Panc1 (cell line): ENCODE data around the gene MTHFR. TPM values are rescaled to one million over a fixed set of nuclear protein-coding genes. Genes with fewer than 3 reads are reported as not detected.

Experiments
- ATAC-seq: fragments of 200-7000 bp; cut with Tn5 transposase; 2 replicates; pipeline ENCODE4 v1.9.1; 2020; ENCODE audit warnings: mild to moderate bottlenecking, moderate library complexity
- BruUV-seq: library from RNA; stranded (reverse); fragments of 400-500 nt; replicated peaks from 2 replicates; lab custom pipeline; 2021; lab: Mats Ljungman, UMichigan
- CTCF ChIA-PET: fragments of 300-600 bp; sonication (Branson Sonifier 250); formaldehyde crosslinking; loops from one replicate; lab custom pipeline; 2022; ENCODE audit warnings: antibody characterized with exemption; lab: Charles Lee
- POLR2A ChIA-PET: fragments of 300-600 bp; sonication (Branson Sonifier 250); formaldehyde crosslinking; loops from one replicate; lab custom pipeline; 2022; ENCODE audit warnings: antibody characterized with exemption; lab: Charles Lee
- DNase-seq: peaks from one replicate; pipeline ENCODE4 v3.0.0-alpha.2; 2010; ENCODE audit warnings: low read depth, low spot score
- H3K27ac ChIP-seq: 2 replicates; pipeline ENCODE4 v1.5.1; 2011; ENCODE audit warnings: mild to moderate bottlenecking, low read length, inconsistent platforms
- H3K27me3 ChIP-seq: fragments of 200-500 bp; sonication (Bioruptor generic); 2 replicates; pipeline ENCODE4 v1.6.0; 2014; ENCODE audit warnings: low read length, inconsistent platforms; ENCODE audit not compliant: control insufficient read depth, insufficient read depth
- H3K36me3 ChIP-seq: fragments of 200-500 bp; sonication (Bioruptor generic); 2 replicates; pipeline ENCODE4 v1.5.1; 2014; ENCODE audit warnings: inconsistent platforms, mild to moderate bottlenecking, low read length, moderate library complexity; ENCODE audit not compliant: control insufficient read depth, insufficient read depth
- H3K4me1 ChIP-seq: 2 replicates; pipeline ENCODE4 v1.5.1; 2011; ENCODE audit warnings: inconsistent platforms, mild to moderate bottlenecking, low read length, moderate library complexity; ENCODE audit not compliant: control insufficient read depth, insufficient read depth
- H3K4me3 ChIP-seq, 2 experiments: 2 replicates each; pipeline ENCODE4 v1.5.1; 2011 to 2012; ENCODE audit warnings: low read depth in 2 of 2, low read length in 2 of 2, mild to moderate bottlenecking in 2 of 2, inconsistent platforms in 1 of 2, moderate library complexity in 1 of 2
- H3K9me3 ChIP-seq: fragments of 200-500 bp; sonication (Bioruptor generic); 2 replicates; pipeline ENCODE4 v1.5.1; 2014; ENCODE audit warnings: low read depth, mild to moderate bottlenecking, inconsistent platforms, low read length, moderate library complexity; ENCODE audit not compliant: control insufficient read depth, insufficient read depth
- POLR2AphosphoS5 ChIP-seq: IDR thresholded peaks from 2 replicates; pipeline ENCODE4 v1.6.1; 2012; ENCODE audit warnings: mild to moderate bottlenecking, low read depth, low read length, moderate library complexity
- SIN3A ChIP-seq: IDR thresholded peaks from 2 replicates; pipeline ENCODE4 v1.6.1; 2012; ENCODE audit warnings: low read depth, mild to moderate bottlenecking, low read length, moderate library complexity, borderline replicate concordance; ENCODE audit not compliant: insufficient read depth
- TCF7L2 ChIP-seq: IDR thresholded peaks from 2 replicates; pipeline ENCODE4 v1.6.1; 2011; ENCODE audit warnings: mild to moderate bottlenecking, low read depth, low read length, inconsistent platforms
- in situ Hi-C: cut with HindIII; loops from 2 replicates; pipeline ENCODE4 v1.10.0; 2016; ENCODE audit warnings: low sequenced_read_pairs, low pct_unique_long_range_greater_than_20kb
- intact Hi-C: fragments of 100-400 bp; cut with micrococcal nuclease; formaldehyde crosslinking; loops from one replicate; pipeline ENCODE4 v1.10.0; 2022; ENCODE audit not compliant: unreplicated experiment
- total RNA-seq: library from RNA; stranded (reverse); gene quantifications from one replicate; pipeline ENCODE4 v1.2.1, GENCODE V29; 2021; ENCODE audit not compliant: unreplicated experiment
- TF ChIP-seq, protein P1 (sequence below): fragments of 450-650 bp; IDR thresholded peaks from 2 replicates; pipeline ENCODE4 v1.5.1; 2017; ENCODE audit warnings: mild to moderate bottlenecking
- TF ChIP-seq, protein P2 (sequence below), 2 experiments: IDR thresholded peaks; 2 replicates each; pipeline ENCODE4 v1.6.1; 2011 to 2012; ENCODE audit warnings: low read depth in 2 of 2, control low read depth in 1 of 2, low read length in 1 of 2, mild to moderate bottlenecking in 1 of 2, moderate library complexity in 1 of 2; ENCODE audit not compliant: insufficient read depth in 1 of 2

Gene MTHFR
- total RNA-seq, 1 experiment from 2014 or later, result 37.4 TPM

DNA sequence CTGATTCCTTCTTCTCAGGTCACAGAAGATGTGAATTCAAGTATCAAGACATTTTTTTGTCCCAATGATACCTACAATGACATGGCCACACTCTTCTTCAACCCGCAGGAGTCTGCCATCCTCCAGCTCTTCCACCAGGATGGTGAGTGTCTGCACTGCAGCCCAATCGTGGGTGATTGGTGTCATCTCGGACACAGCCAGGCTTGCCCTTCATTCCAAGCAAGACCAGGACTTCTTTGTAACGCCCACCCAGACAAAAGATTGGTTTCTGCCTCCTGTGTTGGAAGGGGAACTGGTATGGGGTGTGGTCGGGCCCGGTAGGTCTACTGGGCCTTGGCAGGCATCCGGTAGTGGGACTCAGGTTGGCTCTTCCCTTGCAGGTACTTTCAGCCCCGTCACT, 27.7 kb upstream of the MTHFR start:
- TF ChIP-seq POLR2AphosphoS5 (no peak), SIN3A (no peak), TCF7L2 (no peak)
- TF ChIP-seq, protein P1, sequence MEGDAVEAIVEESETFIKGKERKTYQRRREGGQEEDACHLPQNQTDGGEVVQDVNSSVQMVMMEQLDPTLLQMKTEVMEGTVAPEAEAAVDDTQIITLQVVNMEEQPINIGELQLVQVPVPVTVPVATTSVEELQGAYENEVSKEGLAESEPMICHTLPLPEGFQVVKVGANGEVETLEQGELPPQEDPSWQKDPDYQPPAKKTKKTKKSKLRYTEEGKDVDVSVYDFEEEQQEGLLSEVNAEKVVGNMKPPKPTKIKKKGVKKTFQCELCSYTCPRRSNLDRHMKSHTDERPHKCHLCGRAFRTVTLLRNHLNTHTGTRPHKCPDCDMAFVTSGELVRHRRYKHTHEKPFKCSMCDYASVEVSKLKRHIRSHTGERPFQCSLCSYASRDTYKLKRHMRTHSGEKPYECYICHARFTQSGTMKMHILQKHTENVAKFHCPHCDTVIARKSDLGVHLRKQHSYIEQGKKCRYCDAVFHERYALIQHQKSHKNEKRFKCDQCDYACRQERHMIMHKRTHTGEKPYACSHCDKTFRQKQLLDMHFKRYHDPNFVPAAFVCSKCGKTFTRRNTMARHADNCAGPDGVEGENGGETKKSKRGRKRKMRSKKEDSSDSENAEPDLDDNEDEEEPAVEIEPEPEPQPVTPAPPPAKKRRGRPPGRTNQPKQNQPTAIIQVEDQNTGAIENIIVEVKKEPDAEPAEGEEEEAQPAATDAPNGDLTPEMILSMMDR, result no peak
- TF ChIP-seq, protein P2, sequence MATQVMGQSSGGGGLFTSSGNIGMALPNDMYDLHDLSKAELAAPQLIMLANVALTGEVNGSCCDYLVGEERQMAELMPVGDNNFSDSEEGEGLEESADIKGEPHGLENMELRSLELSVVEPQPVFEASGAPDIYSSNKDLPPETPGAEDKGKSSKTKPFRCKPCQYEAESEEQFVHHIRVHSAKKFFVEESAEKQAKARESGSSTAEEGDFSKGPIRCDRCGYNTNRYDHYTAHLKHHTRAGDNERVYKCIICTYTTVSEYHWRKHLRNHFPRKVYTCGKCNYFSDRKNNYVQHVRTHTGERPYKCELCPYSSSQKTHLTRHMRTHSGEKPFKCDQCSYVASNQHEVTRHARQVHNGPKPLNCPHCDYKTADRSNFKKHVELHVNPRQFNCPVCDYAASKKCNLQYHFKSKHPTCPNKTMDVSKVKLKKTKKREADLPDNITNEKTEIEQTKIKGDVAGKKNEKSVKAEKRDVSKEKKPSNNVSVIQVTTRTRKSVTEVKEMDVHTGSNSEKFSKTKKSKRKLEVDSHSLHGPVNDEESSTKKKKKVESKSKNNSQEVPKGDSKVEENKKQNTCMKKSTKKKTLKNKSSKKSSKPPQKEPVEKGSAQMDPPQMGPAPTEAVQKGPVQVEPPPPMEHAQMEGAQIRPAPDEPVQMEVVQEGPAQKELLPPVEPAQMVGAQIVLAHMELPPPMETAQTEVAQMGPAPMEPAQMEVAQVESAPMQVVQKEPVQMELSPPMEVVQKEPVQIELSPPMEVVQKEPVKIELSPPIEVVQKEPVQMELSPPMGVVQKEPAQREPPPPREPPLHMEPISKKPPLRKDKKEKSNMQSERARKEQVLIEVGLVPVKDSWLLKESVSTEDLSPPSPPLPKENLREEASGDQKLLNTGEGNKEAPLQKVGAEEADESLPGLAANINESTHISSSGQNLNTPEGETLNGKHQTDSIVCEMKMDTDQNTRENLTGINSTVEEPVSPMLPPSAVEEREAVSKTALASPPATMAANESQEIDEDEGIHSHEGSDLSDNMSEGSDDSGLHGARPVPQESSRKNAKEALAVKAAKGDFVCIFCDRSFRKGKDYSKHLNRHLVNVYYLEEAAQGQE (IDR thresholded peaks at IDR 0.05; ENCODE audit: insufficient read depth in 1 of 2, low read depth in 2 of 2, low read length in 1 of 2), result no peak
- no peaks in the 10 kb centered on the region for H3K4me1 ChIP-seq
- no TSS peak for BruUV-seq
- H3K36me3 ChIP-seq, result peaks cover 5% of the 10 kb centered on the region
- ATAC-seq (no peak), DNase-seq (no peak)
- ChIA-PET CTCF (no interaction called here), POLR2A (no interaction called here)
- no peak overlapping the region for H3K4me3 ChIP-seq
- in situ Hi-C loops (no loop called here), intact Hi-C loops (no loop called here)
- H3K27me3 ChIP-seq, result no peaks in the 10 kb centered on the region
- H3K27ac ChIP-seq, result no peak overlapping the region
- no peaks in the 10 kb centered on the region for H3K9me3 ChIP-seq

DNA sequence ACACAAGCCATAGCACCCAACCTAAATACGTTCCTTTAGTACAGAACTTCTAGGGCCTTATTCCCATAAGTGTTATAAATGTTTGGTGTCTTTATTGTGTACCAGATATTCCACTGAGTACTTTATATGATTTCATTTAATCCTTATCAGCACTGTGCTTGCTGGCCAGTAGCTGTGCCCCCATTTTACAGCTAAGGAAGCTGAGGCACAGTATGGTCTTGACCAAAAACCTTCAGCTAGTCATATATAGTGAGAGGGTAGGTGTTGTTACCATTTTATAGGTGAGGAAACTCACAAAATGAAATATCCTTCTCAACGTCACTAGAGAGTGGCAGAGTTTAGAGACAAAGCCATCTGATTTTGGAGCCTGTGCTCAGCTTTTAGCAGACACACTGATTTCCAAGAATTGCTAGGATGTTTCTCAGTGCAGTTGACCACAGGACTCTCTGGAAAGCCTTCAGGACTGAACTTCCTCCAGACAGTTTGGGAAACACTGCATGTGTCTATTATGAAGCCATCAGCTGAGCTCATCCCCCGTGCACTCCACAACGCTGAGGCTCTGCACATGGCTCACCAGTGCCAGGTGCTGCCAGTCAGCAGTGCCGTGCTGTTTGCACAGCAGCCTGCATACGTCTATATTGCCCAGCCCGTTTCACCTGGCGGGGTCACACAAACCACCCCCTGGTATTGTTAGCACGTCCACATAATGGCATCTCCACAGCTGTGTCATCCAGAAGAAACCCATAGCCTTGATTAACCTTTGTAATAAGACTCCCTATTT, 26.4 kb upstream of the MTHFR start:
- intact Hi-C loops (no loop called here), in situ Hi-C loops (no loop called here)
- H3K4me3 ChIP-seq, result no peak overlapping the region
- H3K27ac ChIP-seq, result no peak overlapping the region
- DNase-seq, result no peak
- no peaks in the 10 kb centered on the region for H3K27me3 ChIP-seq
- H3K4me1 ChIP-seq, result no peaks in the 10 kb centered on the region
- no peak for ATAC-seq
- no peak for TF ChIP-seq POLR2AphosphoS5
- no peak for TF ChIP-seq TCF7L2
- TF ChIP-seq SIN3A, result no peak
- TF ChIP-seq, protein P1, result no peak
- TF ChIP-seq, protein P2 (IDR thresholded peaks at IDR 0.05; ENCODE audit: insufficient read depth in 1 of 2, low read depth in 2 of 2, low read length in 1 of 2), result no peak
- H3K36me3 ChIP-seq, result peaks cover 5% of the 10 kb centered on the region
- no peaks in the 10 kb centered on the region for H3K9me3 ChIP-seq
- no TSS peak for BruUV-seq
- POLR2A ChIA-PET, result interaction anchor here (0.5 kb wide), 1 partner anchor 21 kb away, joined by 3 read pairs; no protein-coding TSS in a partner anchor
- CTCF ChIA-PET, result no interaction called here
